Ishikawa (cell line): Measurements from ENCODE around the gene SETMAR.

Experiments
- CEBPB ChIP-seq: IDR thresholded peaks from 2 replicates; pipeline ENCODE4 v1.6.1; 2012
- CREB1 ChIP-seq: IDR thresholded peaks from 2 replicates; pipeline ENCODE4 v1.6.1; 2012; ENCODE audit warnings: low read depth
- EGR1 ChIP-seq: IDR thresholded peaks from 2 replicates; pipeline ENCODE4 v1.6.1; 2012
- EP300 ChIP-seq: IDR thresholded peaks from 2 replicates; pipeline ENCODE4 v1.6.1; 2012; ENCODE audit warnings: borderline replicate concordance
- FOXM1 ChIP-seq: IDR thresholded peaks from 2 replicates; pipeline ENCODE4 v1.6.1; 2012; ENCODE audit warnings: low read depth, borderline replicate concordance
- MAX ChIP-seq: IDR thresholded peaks from 2 replicates; pipeline ENCODE4 v1.6.1; 2012
- NFIC ChIP-seq: IDR thresholded peaks from 2 replicates; pipeline ENCODE4 v1.6.1; 2012
- RAD21 ChIP-seq: IDR thresholded peaks from 2 replicates; pipeline ENCODE4 v1.6.1; 2012; ENCODE audit warnings: low read depth
- REST ChIP-seq: IDR thresholded peaks from 2 replicates; pipeline ENCODE4 v1.6.1; 2012; ENCODE audit warnings: low read depth, mild to moderate bottlenecking
- TAF1 ChIP-seq: IDR thresholded peaks from 2 replicates; pipeline ENCODE4 v1.6.1; 2012; ENCODE audit warnings: low read depth, mild to moderate bottlenecking
- TCF12 ChIP-seq: IDR thresholded peaks from 2 replicates; pipeline ENCODE4 v1.6.1; 2012; ENCODE audit warnings: low read depth
- TEAD4 ChIP-seq: IDR thresholded peaks from 2 replicates; pipeline ENCODE4 v1.6.1; 2012
- YY1 ChIP-seq: IDR thresholded peaks from 2 replicates; pipeline ENCODE4 v1.6.1; 2012; ENCODE audit warnings: low read depth
- ZBTB7A ChIP-seq: IDR thresholded peaks from 2 replicates; pipeline ENCODE4 v1.6.1; 2012; ENCODE audit warnings: low read depth
- TF ChIP-seq, protein P1 (sequence below): IDR thresholded peaks from 2 replicates; pipeline ENCODE4 v1.6.1; 2012

SETMAR gene

DNA sequence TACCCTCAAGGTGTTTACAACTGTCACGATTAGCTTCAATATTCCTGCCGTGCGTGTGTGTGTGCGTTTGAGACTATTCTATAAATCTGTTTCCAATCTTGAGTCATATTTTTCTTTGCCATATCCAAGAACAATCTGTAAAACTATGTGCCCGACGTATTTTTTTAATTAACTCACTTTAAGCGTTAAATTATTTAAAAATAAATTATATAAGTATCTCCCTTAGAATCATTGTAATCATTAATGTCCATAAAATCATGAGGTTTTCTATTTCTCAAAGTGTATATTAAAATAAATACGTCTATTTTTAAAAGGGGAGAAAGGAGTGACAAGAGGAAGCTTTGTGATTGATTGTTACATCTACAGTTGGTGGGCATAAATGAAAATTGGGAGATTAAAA, 2.9 kb downstream of the SETMAR start:
- TF ChIP-seq RAD21, result no peak
- TF ChIP-seq TAF1, result no peak
- no peak for TF ChIP-seq ZBTB7A

DNA sequence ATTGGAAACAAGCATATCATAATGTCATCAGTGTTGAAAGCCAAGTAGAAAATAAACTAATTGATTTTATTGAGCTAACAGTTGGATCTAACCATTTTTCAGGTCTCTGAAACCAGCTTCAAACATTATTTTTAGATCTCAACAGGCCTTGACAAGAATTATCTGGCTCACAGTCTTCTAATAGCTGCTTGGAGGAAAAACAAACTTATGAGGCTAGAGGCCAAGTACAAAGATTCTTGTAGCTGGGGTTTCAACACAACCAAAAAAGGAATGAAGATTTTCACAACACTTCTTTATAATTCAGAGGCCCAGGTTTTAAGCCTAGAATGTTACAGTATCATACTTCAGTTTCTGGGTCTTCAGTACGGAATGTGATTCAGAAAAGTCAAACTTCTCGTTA, 3.7 kb downstream of the SETMAR start:
- TF ChIP-seq TCF12, result no peak
- TF ChIP-seq MAX, result no peak
- no peak for TF ChIP-seq REST
- no peak for TF ChIP-seq RAD21
- no peak for TF ChIP-seq TAF1
- no peak for TF ChIP-seq NFIC
- TF ChIP-seq FOXM1, result no peak

DNA sequence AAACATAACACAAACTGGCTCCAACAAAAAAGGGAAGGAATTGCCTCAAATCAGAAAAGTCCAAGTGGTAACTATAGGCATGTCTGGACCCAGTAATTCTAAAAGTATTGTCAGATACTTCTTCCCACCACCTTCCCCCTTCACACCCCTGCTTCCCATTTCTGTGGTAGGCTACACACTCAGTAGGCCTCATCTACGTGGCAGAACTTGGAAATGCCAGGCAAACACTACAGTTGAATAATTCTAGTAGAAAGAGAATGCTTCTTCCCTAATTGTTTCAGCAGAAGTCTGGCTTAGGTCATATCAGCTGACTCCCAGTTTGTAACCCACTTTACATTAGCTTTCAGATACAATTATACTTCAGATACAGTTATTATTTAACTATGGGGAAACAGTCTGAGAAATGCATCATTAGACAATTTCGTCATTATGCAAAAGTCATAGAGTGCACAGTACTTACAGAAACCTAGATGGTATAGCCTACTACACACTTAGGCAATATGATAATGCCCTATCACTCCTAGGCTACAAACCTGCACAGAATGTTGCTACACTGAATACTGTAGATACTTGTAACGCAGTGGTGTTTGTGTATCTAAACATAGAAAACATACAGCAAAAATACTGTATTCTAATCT, 6.4 kb downstream of the SETMAR start:
- TF ChIP-seq MAX, result no peak
- TF ChIP-seq EGR1, result no peak
- TF ChIP-seq, protein P1, sequence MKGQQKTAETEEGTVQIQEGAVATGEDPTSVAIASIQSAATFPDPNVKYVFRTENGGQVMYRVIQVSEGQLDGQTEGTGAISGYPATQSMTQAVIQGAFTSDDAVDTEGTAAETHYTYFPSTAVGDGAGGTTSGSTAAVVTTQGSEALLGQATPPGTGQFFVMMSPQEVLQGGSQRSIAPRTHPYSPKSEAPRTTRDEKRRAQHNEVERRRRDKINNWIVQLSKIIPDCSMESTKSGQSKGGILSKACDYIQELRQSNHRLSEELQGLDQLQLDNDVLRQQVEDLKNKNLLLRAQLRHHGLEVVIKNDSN, result no peak
- TF ChIP-seq NFIC, result no peak
- TF ChIP-seq REST, result no peak
- no peak for TF ChIP-seq TCF12
- TF ChIP-seq CREB1, result no peak
- TF ChIP-seq FOXM1, result no peak
- TF ChIP-seq RAD21, result no peak
- TF ChIP-seq ZBTB7A, result no peak
- TF ChIP-seq TAF1, result no peak
- TF ChIP-seq CEBPB, result no peak
- no peak for TF ChIP-seq EP300
- no peak for TF ChIP-seq TEAD4
- no peak for TF ChIP-seq YY1

DNA sequence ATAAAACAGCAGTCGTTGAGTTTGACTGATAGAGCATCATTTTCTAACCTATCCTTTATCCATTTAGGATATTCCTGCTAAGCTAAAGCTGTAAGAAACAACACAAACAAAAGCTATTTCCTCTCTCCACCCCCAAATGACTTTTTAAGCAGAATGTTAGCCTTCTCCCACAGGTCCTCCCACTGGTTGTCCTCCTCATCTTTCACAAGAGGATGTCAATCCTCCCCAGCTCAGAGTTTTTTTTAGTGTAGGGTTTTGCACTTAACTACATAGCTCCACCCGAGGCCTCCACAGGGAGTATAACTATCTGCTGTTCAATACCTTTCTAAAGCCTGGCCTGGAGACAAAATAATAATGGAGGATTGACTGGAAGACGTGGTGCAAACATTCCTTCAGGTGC, 7.8 kb downstream of the SETMAR start:
- TF ChIP-seq REST (no peak), RAD21 (no peak), FOXM1 (no peak), TAF1 (no peak), CEBPB (no peak), TCF12 (no peak), EP300 (no peak), CREB1 (no peak), YY1 (no peak), TEAD4 (no peak), EGR1 (no peak), NFIC (no peak), MAX (no peak), ZBTB7A (no peak)
- TF ChIP-seq, protein P1, result no peak

DNA sequence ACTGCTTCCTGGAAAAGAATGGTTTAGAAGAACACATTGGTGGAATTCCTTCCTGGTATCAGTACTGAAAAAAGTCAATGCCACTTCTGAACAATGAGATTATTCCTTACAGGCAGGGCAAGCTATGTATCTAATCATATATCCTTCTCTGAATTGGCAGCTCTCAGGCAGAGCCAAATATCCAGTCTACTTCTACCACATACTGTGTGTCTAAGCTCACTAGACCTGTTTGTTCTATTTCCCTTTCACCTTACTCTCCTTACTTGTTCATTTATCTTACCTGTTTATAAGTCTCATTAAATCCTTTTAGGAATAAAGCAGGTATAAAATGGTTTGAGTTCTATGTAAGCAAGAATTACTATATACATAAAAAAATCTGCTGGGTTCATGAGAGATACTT, 8.3 kb downstream of the SETMAR start:
- TF ChIP-seq NFIC (no peak), EP300 (no peak), RAD21 (no peak), CEBPB (no peak), MAX (no peak), YY1 (no peak), REST (no peak)
- TF ChIP-seq, protein P1, result no peak
